Measurements from ENCODE around the gene LYRM4. TPM values are rescaled to one million over a fixed set of nuclear protein-coding genes. Genes with fewer than 3 reads are reported as not detected.

The LYRM4 gene
- total and polyA plus RNA-seq, 2 experiments from 2014 or later = 51.0 to 62.0 TPM

- Histone ChIP-seq H3K4me1 (ENCODE audit: insufficient read depth) (peaks cover 6% of the 10 kb centered on the region; the same call in 1 of the 2 replicates), H3K27me3 (ENCODE audit: insufficient read depth) (no peaks in the 10 kb centered on the region), H3K4me2 (no peak overlapping the region), H3F3A (replicated peaks; ENCODE audit: low read depth) (no peaks in the 10 kb centered on the region), H3K27ac (ENCODE audit: low read depth) (no peak overlapping the region), H4K20me1 (replicated peaks; ENCODE audit: insufficient read depth) (no peaks in the 10 kb centered on the region), H3K4me3 (no peak overlapping the region), H3K36me3 (ENCODE audit: insufficient read depth) (no peaks in the 10 kb centered on the region), H2AFZ (no peak overlapping the region), H3K79me2 (replicated peaks; ENCODE audit: insufficient read depth) (no peaks in the 10 kb centered on the region), H3K9me2 (ENCODE audit: insufficient read depth) (no peaks in the 10 kb centered on the region)
- no peaks in the 10 kb centered on the region; the same call in 1 of the 3 replicates for H3K9me3 Mint-ChIP-seq
- H3K27ac Mint-ChIP-seq = no peak overlapping the region
- peaks cover 13% of the 10 kb centered on the region for H3K27me3 Mint-ChIP-seq (ENCODE audit: insufficient read depth, low read depth, poor library complexity)
- no peak for TF ChIP-seq ZNF462 (CRISPR knock-in tag; IDR thresholded peaks at IDR 0.05)
- TF ChIP-seq NANOG (IDR thresholded peaks at IDR 0.05; ENCODE audit: borderline replicate concordance) = no peak
- no peak for TF ChIP-seq CTCF (conservative IDR thresholded peaks at IDR 0.05; ENCODE audit: low read depth in 2 of 2)
- no peak for TF ChIP-seq ETS1 (IDR thresholded peaks at IDR 0.05)
- TF ChIP-seq ZNF331 (CRISPR knock-in tag; IDR thresholded peaks at IDR 0.05; ENCODE audit: low read depth) = no peak
- no peak for TF ChIP-seq EZH2 (IDR thresholded peaks at IDR 0.05; ENCODE audit: low read depth, unreplicated experiment)
- TF ChIP-seq EZH2phosphoT487 (IDR thresholded peaks at IDR 0.05; ENCODE audit: unreplicated experiment) = no peak
- TF ChIP-seq REST (IDR thresholded peaks at IDR 0.05; ENCODE audit: unreplicated experiment) = no peak
- TF ChIP-seq STAT1 (IDR thresholded peaks at IDR 0.05; ENCODE audit: unreplicated experiment) = no peak
- TF ChIP-seq ZNF114 (CRISPR knock-in tag; IDR thresholded peaks at IDR 0.05) = no peak
- TF ChIP-seq CREB1 (CRISPR knock-in tag; IDR thresholded peaks at IDR 0.05; ENCODE audit: low read depth) = no peak
- TF ChIP-seq POLR2AphosphoS5 (IDR thresholded peaks at IDR 0.05; ENCODE audit: low read depth) = no peak
- no peak for TF ChIP-seq JUNB (IDR thresholded peaks at IDR 0.05; ENCODE audit: unreplicated experiment)
- peaks cover 16% of the 10 kb centered on the region for H3K4me1 Mint-ChIP-seq
- peak; percentile 37 for ATAC-seq
- peaks cover 9% of the 10 kb centered on the region for H3K36me3 Mint-ChIP-seq (ENCODE audit: low read depth)
- no peak overlapping the region for H3K4me3 Mint-ChIP-seq
- no peak for DNase-seq (ENCODE audit: low spot score)
These were observed 152.1 kb downstream of the LYRM4 start for GRCh38 chr6:5108536-5109150.
